ENCODE results near the gene KCMF1. TPM values are rescaled to one million over a fixed set of nuclear protein-coding genes. Genes with fewer than 3 reads are reported as not detected.
A peak's percentile ranks its signal among the peaks of the same experiment; 100 is the strongest.

KCMF1 gene
- total RNA-seq, 2 donors from 2014 or later: 7.9 to 30.4 TPM

DNA sequence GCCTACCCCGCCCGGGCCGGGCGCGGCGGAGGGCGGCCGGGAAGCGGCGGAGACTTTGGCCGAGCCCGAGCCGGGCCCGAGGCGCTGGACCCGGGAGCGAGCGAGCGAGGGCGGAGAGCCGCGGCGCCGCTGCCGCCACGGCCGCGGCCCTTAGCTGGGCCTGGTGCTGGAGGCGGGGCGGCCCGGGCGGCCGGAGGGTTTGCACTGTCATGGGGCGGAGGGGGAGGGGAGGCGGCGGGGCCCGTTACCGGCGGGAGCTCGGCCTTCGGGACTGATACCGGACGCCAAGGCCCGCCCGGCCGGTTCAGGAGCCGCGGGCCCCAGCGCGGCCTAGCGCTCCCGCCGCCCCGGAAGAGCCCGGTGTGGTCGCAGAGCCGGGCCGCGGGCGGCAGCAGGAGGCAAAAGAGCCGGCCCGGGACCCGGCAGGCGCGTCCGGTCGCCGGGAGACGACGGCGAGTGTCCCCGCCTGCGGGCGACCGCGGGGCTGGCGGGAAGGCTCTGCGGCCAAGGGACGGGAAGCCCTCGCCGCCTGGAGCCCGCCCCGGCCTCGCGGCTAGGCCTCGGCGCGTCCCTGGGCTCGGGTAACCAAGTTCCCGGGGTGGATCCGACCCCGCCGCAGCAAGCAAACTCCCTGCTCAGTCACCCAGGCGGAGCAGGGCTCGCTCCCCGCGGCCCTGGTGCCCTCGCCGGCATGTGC is 697 bp downstream of the KCMF1 start:
- H3K27ac ChIP-seq: peak overlapping the region; percentile 93 to 100 (median 98)
- 0% methylated on average over 16 to 79 of the region's 99 CpGs for WGBS, 2 donors
- H3K4me3 ChIP-seq: peak overlapping the region; percentile 68 to 84
- H3K9me3 ChIP-seq: no peaks in the 10 kb centered on the region
- intact Hi-C loops (cut with DNase I): no loop called here
- no peaks in the 10 kb centered on the region for H3K36me3 ChIP-seq (replicated peaks in 1 of 2; ENCODE audit: insufficient read depth in 1 of 2, low read depth in 2 of 2)
- ATAC-seq: peak; percentile 51
- H3K4me1 ChIP-seq: peaks cover 61% of the 10 kb centered on the region
- TF ChIP-seq, protein P1, sequence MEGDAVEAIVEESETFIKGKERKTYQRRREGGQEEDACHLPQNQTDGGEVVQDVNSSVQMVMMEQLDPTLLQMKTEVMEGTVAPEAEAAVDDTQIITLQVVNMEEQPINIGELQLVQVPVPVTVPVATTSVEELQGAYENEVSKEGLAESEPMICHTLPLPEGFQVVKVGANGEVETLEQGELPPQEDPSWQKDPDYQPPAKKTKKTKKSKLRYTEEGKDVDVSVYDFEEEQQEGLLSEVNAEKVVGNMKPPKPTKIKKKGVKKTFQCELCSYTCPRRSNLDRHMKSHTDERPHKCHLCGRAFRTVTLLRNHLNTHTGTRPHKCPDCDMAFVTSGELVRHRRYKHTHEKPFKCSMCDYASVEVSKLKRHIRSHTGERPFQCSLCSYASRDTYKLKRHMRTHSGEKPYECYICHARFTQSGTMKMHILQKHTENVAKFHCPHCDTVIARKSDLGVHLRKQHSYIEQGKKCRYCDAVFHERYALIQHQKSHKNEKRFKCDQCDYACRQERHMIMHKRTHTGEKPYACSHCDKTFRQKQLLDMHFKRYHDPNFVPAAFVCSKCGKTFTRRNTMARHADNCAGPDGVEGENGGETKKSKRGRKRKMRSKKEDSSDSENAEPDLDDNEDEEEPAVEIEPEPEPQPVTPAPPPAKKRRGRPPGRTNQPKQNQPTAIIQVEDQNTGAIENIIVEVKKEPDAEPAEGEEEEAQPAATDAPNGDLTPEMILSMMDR (IDR thresholded peaks at IDR 0.05): no peak
- peak in 2 of 3 donors; percentile 1 to 39 for TF ChIP-seq POLR2A (IDR thresholded peaks at IDR 0.05)
- H3K27me3 ChIP-seq: no peaks in the 10 kb centered on the region
- DNase-seq: peak; percentile 65 to 74 (median 66)

GRCh38 chr2:84972207-84972783 is 1.3 kb downstream of the KCMF1 start:
- no peak for ATAC-seq
- intact Hi-C loops (cut with DNase I): no loop called here

GRCh38 chr2:84972932-84973331 is 2.0 kb downstream of the KCMF1 start:
- TF ChIP-seq, protein P1 (IDR thresholded peaks at IDR 0.05): no peak
- TF ChIP-seq POLR2A (IDR thresholded peaks at IDR 0.05): no peak
- H3K9me3 ChIP-seq: no peaks in the 10 kb centered on the region
- peak overlapping the region in 1 of 2 donors; percentile 68 for H3K4me3 ChIP-seq
- no peak for DNase-seq
- intact Hi-C loops (cut with DNase I): no loop called here
- peaks cover 59% of the 10 kb centered on the region for H3K4me1 ChIP-seq
- H3K27ac ChIP-seq: peak overlapping the region; percentile 93 to 100 (median 98)
- no peaks in the 10 kb centered on the region for H3K27me3 ChIP-seq
- 8 to 10% methylated on average over 4 of the region's 4 CpGs for WGBS, 2 donors
- H3K36me3 ChIP-seq (replicated peaks in 1 of 2; ENCODE audit: insufficient read depth in 1 of 2, low read depth in 2 of 2): no peaks in the 10 kb centered on the region
- no peak for ATAC-seq

More at GRCh38 chr2:84972207-84972783, 1.3 kb downstream of the KCMF1 start:
- TF ChIP-seq, protein P1 (IDR thresholded peaks at IDR 0.05): no peak
- TF ChIP-seq POLR2A (IDR thresholded peaks at IDR 0.05): peak in 1 of 3 donors; percentile 21
- no peak for DNase-seq
- Histone ChIP-seq H3K4me3 (peak overlapping the region; percentile 68 to 84), H3K36me3 (replicated peaks in 1 of 2; ENCODE audit: insufficient read depth in 1 of 2, low read depth in 2 of 2) (no peaks in the 10 kb centered on the region), H3K4me1 (peaks cover 61% of the 10 kb centered on the region), H3K9me3 (no peaks in the 10 kb centered on the region), H3K27ac (peak overlapping the region; percentile 93 to 100 (median 98)), H3K27me3 (no peaks in the 10 kb centered on the region)
- 4 to 5% methylated on average over 11 of the region's 11 CpGs for WGBS, 2 donors

DNA sequence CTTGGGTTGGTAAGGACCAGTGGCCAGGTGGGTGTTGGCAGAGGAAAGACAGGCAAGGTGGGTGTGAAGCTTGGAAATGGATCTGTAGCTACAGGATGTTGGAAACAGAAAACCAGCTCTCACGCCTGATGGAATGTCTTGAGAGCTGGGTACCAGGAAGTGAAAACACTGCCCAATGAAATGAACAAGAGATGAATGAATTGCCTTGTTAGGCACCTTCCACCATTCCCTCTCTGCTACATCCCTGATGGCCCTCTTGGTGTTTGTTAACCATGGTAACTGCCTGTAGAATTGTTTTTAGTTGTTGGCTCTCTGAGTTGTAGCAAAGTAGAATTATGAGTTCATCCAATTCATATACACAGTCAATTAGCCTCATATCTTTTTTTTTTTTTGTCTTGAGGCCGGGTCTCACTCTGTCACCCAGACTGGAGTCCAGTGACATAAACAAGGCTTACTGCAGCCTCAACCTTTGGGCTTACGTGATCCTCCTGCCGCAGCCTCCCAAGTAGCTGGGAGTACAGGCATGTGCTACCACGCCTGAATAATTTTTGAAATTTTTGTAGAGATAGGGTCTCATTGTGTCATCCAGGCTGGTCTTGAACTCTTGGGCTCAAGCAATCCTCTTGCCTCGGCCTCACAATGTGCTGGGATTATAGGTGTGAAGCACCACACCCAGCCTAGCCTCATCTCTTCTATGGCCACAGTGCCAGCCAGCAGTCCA is 9.5 kb downstream of the KCMF1 start:
- no peak for DNase-seq
- intact Hi-C loops (cut with DNase I): no loop called here
- H3K9me3 ChIP-seq: no peaks in the 10 kb centered on the region
- no peak overlapping the region for H3K27ac ChIP-seq
- TF ChIP-seq, protein P1 (IDR thresholded peaks at IDR 0.05): no peak
- no peak for TF ChIP-seq POLR2A (IDR thresholded peaks at IDR 0.05)
- no peaks in the 10 kb centered on the region for H3K36me3 ChIP-seq (replicated peaks in 1 of 2; ENCODE audit: insufficient read depth in 1 of 2, low read depth in 2 of 2)
- H3K4me3 ChIP-seq: no peak overlapping the region
- H3K27me3 ChIP-seq: no peaks in the 10 kb centered on the region
- H3K4me1 ChIP-seq: peaks cover 68% of the 10 kb centered on the region
- 89 to 93% methylated on average over 6 of the region's 6 CpGs for WGBS, 2 donors
- ATAC-seq: no peak
